GM23338 (cell line): Measurements from ENCODE around the gene EED. TPM values are rescaled to one million over a fixed set of nuclear protein-coding genes. Genes with fewer than 3 reads are reported as not detected.

Source experiments
- ATAC-seq: fragments of 200-7000 bp; cut with Tn5 transposase; 3 replicates; pipeline ENCODE4 v1.9.1; 2020
- DNase-seq: peaks from one replicate; pipeline ENCODE4 v3.0.0-alpha.2; 2015; ENCODE audit warnings: low spot score
- H2AFZ ChIP-seq: fragments of 200-600 bp; sonication (generic); 2 replicates; pipeline ENCODE4 v1.8.0; 2016; ENCODE audit warnings: antibody characterized with exemption, mild to moderate bottlenecking, moderate library complexity
- H3F3A ChIP-seq: fragments of 200-600 bp; sonication (generic); replicated peaks from 2 replicates; pipeline ENCODE4 v1.8.0; 2017; ENCODE audit warnings: antibody characterized with exemption, mixed run types, low read depth
- H3K27ac ChIP-seq: fragments of 200-600 bp; sonication (generic); 2 replicates; pipeline ENCODE4 v1.6.1; 2016; ENCODE audit warnings: low read depth
- H3K27me3 ChIP-seq: fragments of 200-600 bp; sonication (generic); 2 replicates; pipeline ENCODE4 v1.8.0; 2016; ENCODE audit warnings: mild to moderate bottlenecking, mixed run types, moderate library complexity; ENCODE audit not compliant: insufficient read depth
- H3K36me3 ChIP-seq: fragments of 200-600 bp; sonication (generic); 2 replicates; pipeline ENCODE4 v1.8.0; 2016; ENCODE audit warnings: mild to moderate bottlenecking; ENCODE audit not compliant: insufficient read depth
- H3K4me1 ChIP-seq: fragments of 200-600 bp; sonication (generic); 2 replicates; pipeline ENCODE4 v1.8.0; 2016; ENCODE audit warnings: mild to moderate bottlenecking, moderate library complexity; ENCODE audit not compliant: insufficient read depth
- H3K4me2 ChIP-seq: fragments of 200-600 bp; sonication (generic); 2 replicates; pipeline ENCODE4 v1.7.1; 2017; ENCODE audit warnings: mixed run types
- H3K4me3 ChIP-seq: fragments of 200-600 bp; sonication (generic); 2 replicates; pipeline ENCODE4 v1.6.1; 2016; ENCODE audit warnings: mixed run types
- H3K79me2 ChIP-seq: fragments of 200-600 bp; sonication (generic); replicated peaks from 2 replicates; pipeline ENCODE4 v1.8.0; 2017; ENCODE audit warnings: mild to moderate bottlenecking; ENCODE audit not compliant: insufficient read depth
- H3K9me2 ChIP-seq: fragments of 200-600 bp; sonication (generic); 2 replicates; pipeline ENCODE4 v1.8.0; 2017; ENCODE audit not compliant: insufficient read depth
- H4K20me1 ChIP-seq: fragments of 200-600 bp; sonication (generic); replicated peaks from 2 replicates; pipeline ENCODE4 v1.8.0; 2017; ENCODE audit warnings: mild to moderate bottlenecking; ENCODE audit not compliant: insufficient read depth
- H3K27ac Mint-ChIP-seq: 2 replicates; pipeline ENCODE4 v1.8.0; 2020; ENCODE audit warnings: inconsistent platforms, mild to moderate bottlenecking, moderate library complexity, mixed read lengths
- H3K27me3 Mint-ChIP-seq: 3 replicates; pipeline ENCODE4 v1.8.0; 2022; ENCODE audit warnings: low read depth, mild to moderate bottlenecking, moderate library complexity, mixed read lengths, inconsistent platforms; ENCODE audit not compliant: insufficient read depth, poor library complexity
- H3K36me3 Mint-ChIP-seq: 3 replicates; pipeline ENCODE4 v1.8.0; 2021; ENCODE audit warnings: low read depth, mild to moderate bottlenecking, inconsistent platforms, moderate library complexity, mixed read lengths
- H3K4me1 Mint-ChIP-seq: 3 replicates; pipeline ENCODE4 v1.8.0; 2020; ENCODE audit warnings: mild to moderate bottlenecking, inconsistent platforms, mixed read lengths
- H3K4me3 Mint-ChIP-seq: 3 replicates; pipeline ENCODE4 v1.8.0; 2021; ENCODE audit warnings: moderate library complexity, mild to moderate bottlenecking, inconsistent platforms, mixed read lengths
- H3K9me3 Mint-ChIP-seq: 3 replicates; pipeline ENCODE4 v1.8.0; 2020; ENCODE audit warnings: moderate library complexity, mild to moderate bottlenecking, inconsistent platforms, mixed read lengths
- CREB1 ChIP-seq: fragments of 250-450 bp; sonication (Bioruptor Pico); IDR thresholded peaks from 2 replicates; pipeline ENCODE4 v1.5.0; 2020; ENCODE audit warnings: low read depth, mild to moderate bottlenecking, moderate library complexity
- CTCF ChIP-seq, 2 experiments: fragments of 200-600 bp in 1 of 2; sonication (generic) in 1 of 2; conservative IDR thresholded peaks; 2 replicates each; pipeline versions ENCODE4 v1.5.1 to v1.6.1; 2016 to 2017; ENCODE audit warnings: antibody characterized with exemption in 2 of 2, low read depth in 2 of 2, mild to moderate bottlenecking in 2 of 2, moderate library complexity in 1 of 2
- ETS1 ChIP-seq: IDR thresholded peaks from 2 replicates; pipeline ENCODE4 v1.6.1; 2016; ENCODE audit warnings: antibody characterized with exemption
- EZH2 ChIP-seq: fragments of 200-600 bp; sonication (generic); IDR thresholded peaks from one replicate; pipeline ENCODE4 v1.8.0; 2017; ENCODE audit warnings: antibody characterized with exemption, mild to moderate bottlenecking, low read depth; ENCODE audit not compliant: unreplicated experiment
- EZH2phosphoT487 ChIP-seq: fragments of 200-600 bp; sonication (generic); IDR thresholded peaks from one replicate; pipeline ENCODE4 v1.8.1; 2018; ENCODE audit warnings: antibody characterized with exemption; ENCODE audit not compliant: unreplicated experiment
- JUNB ChIP-seq: IDR thresholded peaks from one replicate; pipeline ENCODE4 v1.6.1; 2016; ENCODE audit warnings: antibody characterized with exemption; ENCODE audit not compliant: unreplicated experiment
- NANOG ChIP-seq: IDR thresholded peaks from 2 replicates; pipeline ENCODE4 v1.6.1; 2016; ENCODE audit warnings: antibody characterized with exemption, borderline replicate concordance
- POLR2AphosphoS5 ChIP-seq: IDR thresholded peaks from 2 replicates; pipeline ENCODE4 v1.6.1; 2016; ENCODE audit warnings: antibody characterized with exemption, low read depth
- STAT1 ChIP-seq: IDR thresholded peaks from one replicate; pipeline ENCODE4 v1.6.1; 2016; ENCODE audit warnings: antibody characterized with exemption; ENCODE audit not compliant: unreplicated experiment
- ZNF114 ChIP-seq: fragments of 250-450 bp; sonication (Bioruptor Pico); IDR thresholded peaks from 2 replicates; pipeline ENCODE4 v1.5.0; 2020; ENCODE audit warnings: mild to moderate bottlenecking, moderate library complexity
- ZNF331 ChIP-seq: fragments of 250-450 bp; sonication (Bioruptor Pico); IDR thresholded peaks from 2 replicates; pipeline ENCODE4 v1.5.0; 2020; ENCODE audit warnings: low read depth, mild to moderate bottlenecking, moderate library complexity
- polyA plus RNA-seq: library from polyadenylated mRNA; unstranded; fragments of >200 nt; fragmentation: Nextera tagmentation; extraction: Ambion mirVana; gene quantifications from 2 replicates; pipeline ENCODE4 v1.2.1, GENCODE V29; 2016
- total RNA-seq: library from RNA; depleted of rRNA; stranded (reverse); fragments of >200 nt; shearing (Covaris generic); gene quantifications from 2 replicates; pipeline ENCODE4 v1.2.3, GENCODE V29; 2014
- TF ChIP-seq, protein P1 (sequence below): IDR thresholded peaks from one replicate; pipeline ENCODE4 v1.6.1; 2018; ENCODE audit warnings: antibody characterized with exemption; ENCODE audit not compliant: unreplicated experiment

Gene EED
- total and polyA plus RNA-seq, 2 experiments from 2014 or later = 26.7 to 29.7 TPM

GRCh38 chr11:86196085-86196696 lies 48.4 kb upstream of the EED start (continued):
- no peak for TF ChIP-seq NANOG
- TF ChIP-seq EZH2phosphoT487 = no peak

GRCh38 chr11:86196913-86197312 lies 47.6 kb upstream of the EED start:
- Mint-ChIP-seq H3K27ac (no peak overlapping the region), H3K4me1 (peaks cover 6% of the 10 kb centered on the region; the same call in 2 of the 3 replicates), H3K36me3 (no peaks in the 10 kb centered on the region), H3K27me3 (no peaks in the 10 kb centered on the region), H3K4me3 (no peak overlapping the region), H3K9me3 (no peaks in the 10 kb centered on the region)
- ATAC-seq = no peak
- Histone ChIP-seq H2AFZ (no peak overlapping the region), H3K27me3 (peaks cover 11% of the 10 kb centered on the region), H3K4me2 (no peak overlapping the region), H3K4me1 (no peaks in the 10 kb centered on the region), H3K4me3 (no peak overlapping the region), H3F3A (no peaks in the 10 kb centered on the region), H3K9me2 (no peaks in the 10 kb centered on the region), H4K20me1 (no peaks in the 10 kb centered on the region), H3K36me3 (no peaks in the 10 kb centered on the region), H3K79me2 (no peaks in the 10 kb centered on the region), H3K27ac (no peak overlapping the region)
- TF ChIP-seq CREB1 (CRISPR knock-in tag) (no peak), ZNF331 (CRISPR knock-in tag) (no peak)
- DNase-seq = no peak

DNA sequence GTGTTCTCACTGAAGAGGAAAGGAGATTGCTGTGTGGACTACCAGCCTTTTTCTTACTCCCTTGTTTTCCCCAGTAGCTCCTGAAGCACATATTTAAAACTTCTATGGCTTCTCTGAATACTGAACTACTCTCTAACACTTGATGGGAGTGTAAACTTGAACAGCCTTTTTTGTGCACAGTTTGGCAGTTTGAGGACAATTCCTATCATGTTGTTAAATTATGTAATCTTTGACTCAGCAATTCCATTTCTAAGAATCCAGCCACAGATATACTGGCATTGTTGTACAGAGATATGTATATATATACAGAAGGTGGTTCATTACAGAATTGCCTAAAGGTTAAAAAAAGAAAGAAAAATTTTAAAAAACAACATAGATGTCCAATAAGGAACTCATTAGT lies 47.1 kb upstream of the EED start:
- Histone ChIP-seq H3K79me2 (no peaks in the 10 kb centered on the region), H3K27ac (no peak overlapping the region), H3K4me3 (no peak overlapping the region), H3K9me2 (no peaks in the 10 kb centered on the region), H2AFZ (no peak overlapping the region), H3K4me2 (no peak overlapping the region), H3K36me3 (no peaks in the 10 kb centered on the region), H3K4me1 (no peaks in the 10 kb centered on the region), H4K20me1 (no peaks in the 10 kb centered on the region), H3F3A (no peaks in the 10 kb centered on the region), H3K27me3 (peaks cover 16% of the 10 kb centered on the region)
- Mint-ChIP-seq H3K36me3 (no peaks in the 10 kb centered on the region), H3K27ac (no peak overlapping the region), H3K4me1 (peaks cover 6% of the 10 kb centered on the region; the same call in 2 of the 3 replicates), H3K27me3 (no peaks in the 10 kb centered on the region), H3K4me3 (no peak overlapping the region), H3K9me3 (no peaks in the 10 kb centered on the region)
- ATAC-seq (no peak), DNase-seq (no peak)
- TF ChIP-seq, protein P1, sequence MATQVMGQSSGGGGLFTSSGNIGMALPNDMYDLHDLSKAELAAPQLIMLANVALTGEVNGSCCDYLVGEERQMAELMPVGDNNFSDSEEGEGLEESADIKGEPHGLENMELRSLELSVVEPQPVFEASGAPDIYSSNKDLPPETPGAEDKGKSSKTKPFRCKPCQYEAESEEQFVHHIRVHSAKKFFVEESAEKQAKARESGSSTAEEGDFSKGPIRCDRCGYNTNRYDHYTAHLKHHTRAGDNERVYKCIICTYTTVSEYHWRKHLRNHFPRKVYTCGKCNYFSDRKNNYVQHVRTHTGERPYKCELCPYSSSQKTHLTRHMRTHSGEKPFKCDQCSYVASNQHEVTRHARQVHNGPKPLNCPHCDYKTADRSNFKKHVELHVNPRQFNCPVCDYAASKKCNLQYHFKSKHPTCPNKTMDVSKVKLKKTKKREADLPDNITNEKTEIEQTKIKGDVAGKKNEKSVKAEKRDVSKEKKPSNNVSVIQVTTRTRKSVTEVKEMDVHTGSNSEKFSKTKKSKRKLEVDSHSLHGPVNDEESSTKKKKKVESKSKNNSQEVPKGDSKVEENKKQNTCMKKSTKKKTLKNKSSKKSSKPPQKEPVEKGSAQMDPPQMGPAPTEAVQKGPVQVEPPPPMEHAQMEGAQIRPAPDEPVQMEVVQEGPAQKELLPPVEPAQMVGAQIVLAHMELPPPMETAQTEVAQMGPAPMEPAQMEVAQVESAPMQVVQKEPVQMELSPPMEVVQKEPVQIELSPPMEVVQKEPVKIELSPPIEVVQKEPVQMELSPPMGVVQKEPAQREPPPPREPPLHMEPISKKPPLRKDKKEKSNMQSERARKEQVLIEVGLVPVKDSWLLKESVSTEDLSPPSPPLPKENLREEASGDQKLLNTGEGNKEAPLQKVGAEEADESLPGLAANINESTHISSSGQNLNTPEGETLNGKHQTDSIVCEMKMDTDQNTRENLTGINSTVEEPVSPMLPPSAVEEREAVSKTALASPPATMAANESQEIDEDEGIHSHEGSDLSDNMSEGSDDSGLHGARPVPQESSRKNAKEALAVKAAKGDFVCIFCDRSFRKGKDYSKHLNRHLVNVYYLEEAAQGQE = no peak
- TF ChIP-seq STAT1 (no peak), JUNB (no peak), NANOG (no peak), CTCF (conservative IDR thresholded peaks at IDR 0.05; ENCODE audit: low read depth in 2 of 2) (no peak), POLR2AphosphoS5 (no peak), ZNF331 (CRISPR knock-in tag) (no peak), ZNF114 (no peak), ETS1 (no peak), EZH2 (no peak), EZH2phosphoT487 (no peak)
